GM12878 (cell line): ENCODE measurements around the gene RBPJL.

Experiments used
- BHLHE40 ChIP-seq, 2 experiments: fragments of 450-650 bp in 1 of 2; IDR thresholded peaks; 2 replicates each; pipeline ENCODE4 v1.6.1; 2011 to 2017; ENCODE audit warnings: low read depth in 2 of 2, borderline replicate concordance in 1 of 2, improper control_type of control experiment in 1 of 2, low read length in 1 of 2, mild to moderate bottlenecking in 1 of 2
- CBX5 ChIP-seq: sonication (generic); IDR thresholded peaks from 2 replicates; pipeline ENCODE4 v1.6.1; 2016; ENCODE audit warnings: low read depth, moderate library complexity, mild to moderate bottlenecking, inconsistent platforms
- HCFC1 ChIP-seq: fragments of 150-350 bp; IDR thresholded peaks from 2 replicates; pipeline ENCODE4 v1.6.1; 2014; ENCODE audit warnings: low read length
- NRF1 ChIP-seq: conservative IDR thresholded peaks from 2 replicates; pipeline ENCODE4 v1.6.1; 2011; ENCODE audit warnings: mild to moderate bottlenecking, low read depth, low read length, improper control_type of control experiment
- POLR2A ChIP-seq: IDR thresholded peaks from 2 replicates; pipeline ENCODE4 v1.6.1; 2011; ENCODE audit warnings: low read depth, mild to moderate bottlenecking, low read length
- RAD21 ChIP-seq: IDR thresholded peaks from 2 replicates; pipeline ENCODE4 v1.6.1; 2011; ENCODE audit warnings: mild to moderate bottlenecking, low read depth, low read length, moderate library complexity; ENCODE audit not compliant: insufficient read depth
- RFX5 ChIP-seq: IDR thresholded peaks from 2 replicates; pipeline ENCODE4 v1.6.1; 2011; ENCODE audit warnings: low read depth, low read length, improper control_type of control experiment
- SREBF2 ChIP-seq: IDR thresholded peaks from 2 replicates; pipeline ENCODE4 v1.6.1; 2012; ENCODE audit warnings: mild to moderate bottlenecking, low read length
- TF ChIP-seq, protein P1 (sequence below), 3 experiments: IDR thresholded peaks in 2 of 3; conservative IDR thresholded peaks in 1 of 3; 2 replicates each; pipeline ENCODE4 v1.5.1; 2011; ENCODE audit warnings: low read depth in 3 of 3, low read length in 3 of 3, mild to moderate bottlenecking in 3 of 3, control low read depth in 2 of 3, moderate library complexity in 2 of 3, inconsistent platforms in 1 of 3, mixed read lengths in 1 of 3; ENCODE audit not compliant: control insufficient read depth in 2 of 3, insufficient read depth in 1 of 3; ENCODE audit errors: extremely low read depth in 1 of 3
- TF ChIP-seq, protein P2 (sequence below): fragments of 450-650 bp; IDR thresholded peaks from 2 replicates; pipeline ENCODE4 v1.6.1; 2017; ENCODE audit warnings: low read depth, mild to moderate bottlenecking, moderate library complexity
- TF ChIP-seq, protein P3 (sequence below): IDR thresholded peaks from 2 replicates; pipeline ENCODE4 v1.6.1; 2012; ENCODE audit warnings: mild to moderate bottlenecking, low read depth, low read length

DNA sequence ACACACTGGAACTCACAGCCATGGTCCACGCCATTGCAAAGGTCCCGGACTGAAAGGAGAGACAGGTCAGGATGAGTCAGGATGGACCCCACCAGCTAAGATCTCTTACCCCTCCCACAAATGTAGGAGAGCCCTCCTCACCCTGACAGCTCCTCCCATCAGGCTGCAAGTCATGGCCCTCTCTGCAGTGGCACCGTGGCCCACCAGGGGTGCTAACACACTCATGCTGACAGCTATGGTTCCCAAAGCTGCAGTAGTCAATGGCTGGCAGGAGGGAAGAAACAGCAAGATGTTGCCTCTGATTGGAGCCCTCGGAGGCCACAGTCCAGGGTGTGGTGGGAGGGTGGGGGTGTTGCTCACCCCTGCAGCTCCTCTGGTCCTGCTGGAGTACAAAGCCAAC, 5.7 kb upstream of the RBPJL start:
- TF ChIP-seq RFX5 (no peak), NRF1 (no peak), CBX5 (no peak), RAD21 (no peak), BHLHE40 (IDR thresholded peaks at IDR 0.05; ENCODE audit: borderline replicate concordance in 1 of 2, low read depth in 2 of 2, low read length in 1 of 2) (no peak), POLR2A (no peak), HCFC1 (no peak), SREBF2 (no peak)
- TF ChIP-seq, protein P1, sequence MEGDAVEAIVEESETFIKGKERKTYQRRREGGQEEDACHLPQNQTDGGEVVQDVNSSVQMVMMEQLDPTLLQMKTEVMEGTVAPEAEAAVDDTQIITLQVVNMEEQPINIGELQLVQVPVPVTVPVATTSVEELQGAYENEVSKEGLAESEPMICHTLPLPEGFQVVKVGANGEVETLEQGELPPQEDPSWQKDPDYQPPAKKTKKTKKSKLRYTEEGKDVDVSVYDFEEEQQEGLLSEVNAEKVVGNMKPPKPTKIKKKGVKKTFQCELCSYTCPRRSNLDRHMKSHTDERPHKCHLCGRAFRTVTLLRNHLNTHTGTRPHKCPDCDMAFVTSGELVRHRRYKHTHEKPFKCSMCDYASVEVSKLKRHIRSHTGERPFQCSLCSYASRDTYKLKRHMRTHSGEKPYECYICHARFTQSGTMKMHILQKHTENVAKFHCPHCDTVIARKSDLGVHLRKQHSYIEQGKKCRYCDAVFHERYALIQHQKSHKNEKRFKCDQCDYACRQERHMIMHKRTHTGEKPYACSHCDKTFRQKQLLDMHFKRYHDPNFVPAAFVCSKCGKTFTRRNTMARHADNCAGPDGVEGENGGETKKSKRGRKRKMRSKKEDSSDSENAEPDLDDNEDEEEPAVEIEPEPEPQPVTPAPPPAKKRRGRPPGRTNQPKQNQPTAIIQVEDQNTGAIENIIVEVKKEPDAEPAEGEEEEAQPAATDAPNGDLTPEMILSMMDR (IDR thresholded peaks at IDR 0.05 in 2 of 3, conservative IDR thresholded peaks at IDR 0.05 in 1 of 3; ENCODE audit: control insufficient read depth in 2 of 3, extremely low read depth in 1 of 3, insufficient read depth in 1 of 3, low read depth in 3 of 3, low read length in 3 of 3) = peak; percentile 40 to 66 (median 61)
- TF ChIP-seq, protein P2, sequence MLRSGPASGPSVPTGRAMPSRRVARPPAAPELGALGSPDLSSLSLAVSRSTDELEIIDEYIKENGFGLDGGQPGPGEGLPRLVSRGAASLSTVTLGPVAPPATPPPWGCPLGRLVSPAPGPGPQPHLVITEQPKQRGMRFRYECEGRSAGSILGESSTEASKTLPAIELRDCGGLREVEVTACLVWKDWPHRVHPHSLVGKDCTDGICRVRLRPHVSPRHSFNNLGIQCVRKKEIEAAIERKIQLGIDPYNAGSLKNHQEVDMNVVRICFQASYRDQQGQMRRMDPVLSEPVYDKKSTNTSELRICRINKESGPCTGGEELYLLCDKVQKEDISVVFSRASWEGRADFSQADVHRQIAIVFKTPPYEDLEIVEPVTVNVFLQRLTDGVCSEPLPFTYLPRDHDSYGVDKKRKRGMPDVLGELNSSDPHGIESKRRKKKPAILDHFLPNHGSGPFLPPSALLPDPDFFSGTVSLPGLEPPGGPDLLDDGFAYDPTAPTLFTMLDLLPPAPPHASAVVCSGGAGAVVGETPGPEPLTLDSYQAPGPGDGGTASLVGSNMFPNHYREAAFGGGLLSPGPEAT = no peak
- TF ChIP-seq, protein P3, sequence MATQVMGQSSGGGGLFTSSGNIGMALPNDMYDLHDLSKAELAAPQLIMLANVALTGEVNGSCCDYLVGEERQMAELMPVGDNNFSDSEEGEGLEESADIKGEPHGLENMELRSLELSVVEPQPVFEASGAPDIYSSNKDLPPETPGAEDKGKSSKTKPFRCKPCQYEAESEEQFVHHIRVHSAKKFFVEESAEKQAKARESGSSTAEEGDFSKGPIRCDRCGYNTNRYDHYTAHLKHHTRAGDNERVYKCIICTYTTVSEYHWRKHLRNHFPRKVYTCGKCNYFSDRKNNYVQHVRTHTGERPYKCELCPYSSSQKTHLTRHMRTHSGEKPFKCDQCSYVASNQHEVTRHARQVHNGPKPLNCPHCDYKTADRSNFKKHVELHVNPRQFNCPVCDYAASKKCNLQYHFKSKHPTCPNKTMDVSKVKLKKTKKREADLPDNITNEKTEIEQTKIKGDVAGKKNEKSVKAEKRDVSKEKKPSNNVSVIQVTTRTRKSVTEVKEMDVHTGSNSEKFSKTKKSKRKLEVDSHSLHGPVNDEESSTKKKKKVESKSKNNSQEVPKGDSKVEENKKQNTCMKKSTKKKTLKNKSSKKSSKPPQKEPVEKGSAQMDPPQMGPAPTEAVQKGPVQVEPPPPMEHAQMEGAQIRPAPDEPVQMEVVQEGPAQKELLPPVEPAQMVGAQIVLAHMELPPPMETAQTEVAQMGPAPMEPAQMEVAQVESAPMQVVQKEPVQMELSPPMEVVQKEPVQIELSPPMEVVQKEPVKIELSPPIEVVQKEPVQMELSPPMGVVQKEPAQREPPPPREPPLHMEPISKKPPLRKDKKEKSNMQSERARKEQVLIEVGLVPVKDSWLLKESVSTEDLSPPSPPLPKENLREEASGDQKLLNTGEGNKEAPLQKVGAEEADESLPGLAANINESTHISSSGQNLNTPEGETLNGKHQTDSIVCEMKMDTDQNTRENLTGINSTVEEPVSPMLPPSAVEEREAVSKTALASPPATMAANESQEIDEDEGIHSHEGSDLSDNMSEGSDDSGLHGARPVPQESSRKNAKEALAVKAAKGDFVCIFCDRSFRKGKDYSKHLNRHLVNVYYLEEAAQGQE = no peak
